GM19035 (cell line): ENCODE data around the gene ANKRD33.

ENCODE experiments used
- ATAC-seq: cut with Tn5 transposase; IDR thresholded peaks from one replicate; pipeline ENCODE4 v1.9.1; 2021; ENCODE audit not compliant: unreplicated experiment

The ANKRD33 gene

GRCh38 chr12:51941011-51941581 lies 53.2 kb downstream of the ANKRD33 start:
- ATAC-seq: no peak
